Measurements from ENCODE around the gene CHPF.

CHPF gene

DNA sequence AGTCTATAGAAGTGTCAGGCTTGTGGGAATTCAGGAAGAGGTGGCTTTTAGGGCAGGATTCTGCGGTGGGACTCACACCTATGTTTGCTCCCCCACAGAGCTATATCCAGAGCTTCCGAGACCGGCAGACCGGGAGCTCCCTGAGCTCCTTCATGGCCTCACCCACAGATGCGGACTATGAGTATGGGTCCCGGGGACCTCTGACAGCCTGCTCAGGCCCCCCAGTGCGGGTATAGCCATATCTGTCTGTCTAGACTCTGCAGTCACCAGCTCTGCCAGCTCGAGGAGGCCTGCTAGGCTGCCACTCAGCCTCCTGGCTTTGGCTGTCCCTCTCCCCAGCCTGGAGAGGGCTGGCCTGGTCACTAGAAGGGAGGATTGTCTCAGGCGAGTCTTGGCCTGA is 6.0 kb upstream of the CHPF start:
- DNase-seq, result no peak

DNA sequence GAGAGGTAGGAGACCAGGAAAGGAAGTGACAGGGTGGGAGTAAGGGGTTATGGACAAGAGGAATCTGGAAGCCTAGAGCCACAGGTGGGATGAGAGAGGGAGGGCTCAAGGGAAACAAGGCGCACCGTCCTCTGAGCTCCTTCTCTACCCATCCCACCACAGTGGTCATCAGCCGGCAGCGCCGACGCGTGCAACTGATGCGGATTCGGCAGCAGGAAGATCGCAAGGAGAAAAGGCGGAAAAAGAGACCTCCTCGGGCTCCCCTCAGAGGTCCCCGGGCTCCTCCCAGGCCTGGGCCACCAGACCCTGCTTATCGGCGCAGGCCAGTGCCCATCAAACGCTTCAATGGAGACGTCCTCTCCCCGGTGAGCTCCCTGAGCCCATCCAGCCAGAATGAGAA is 5.4 kb upstream of the CHPF start:
- DNase-seq, result no peak

DNA sequence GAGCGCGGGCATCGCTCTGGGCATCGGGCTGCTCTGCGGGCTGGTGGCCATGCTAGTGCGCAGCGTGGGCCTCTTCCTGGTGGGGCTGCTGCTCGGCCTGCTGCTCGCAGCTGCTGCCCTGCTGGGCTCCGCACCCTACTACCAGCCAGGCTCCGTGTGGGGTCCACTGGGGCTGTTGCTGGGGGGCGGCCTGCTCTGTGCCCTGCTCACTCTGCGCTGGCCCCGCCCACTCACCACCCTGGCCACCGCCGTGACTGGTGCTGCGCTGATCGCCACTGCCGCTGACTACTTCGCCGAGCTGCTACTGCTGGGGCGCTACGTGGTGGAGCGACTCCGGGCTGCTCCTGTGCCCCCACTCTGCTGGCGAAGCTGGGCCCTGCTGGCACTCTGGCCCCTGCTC is 4.0 kb upstream of the CHPF start:
- no peak for DNase-seq

DNA sequence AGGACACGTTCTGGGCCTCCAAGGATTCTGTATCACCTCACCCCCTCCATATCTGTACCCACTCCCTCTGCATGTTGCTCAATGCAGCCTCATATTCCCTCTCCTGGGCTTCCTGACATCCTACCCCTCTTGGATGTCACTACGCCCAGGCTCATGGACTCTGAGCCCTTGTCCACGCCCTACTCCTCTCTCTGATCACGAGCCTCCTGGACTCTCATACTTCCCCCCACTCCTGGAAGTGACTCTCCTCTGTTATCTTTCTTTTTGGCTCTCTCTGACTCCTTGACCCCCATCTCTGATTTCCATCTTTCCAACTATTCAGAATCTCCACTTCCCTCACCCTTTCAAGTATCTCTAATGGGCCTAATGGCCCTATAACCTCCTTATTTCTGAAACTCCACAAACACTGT is 2.3 kb upstream of the CHPF start:
- no peak for DNase-seq

DNA sequence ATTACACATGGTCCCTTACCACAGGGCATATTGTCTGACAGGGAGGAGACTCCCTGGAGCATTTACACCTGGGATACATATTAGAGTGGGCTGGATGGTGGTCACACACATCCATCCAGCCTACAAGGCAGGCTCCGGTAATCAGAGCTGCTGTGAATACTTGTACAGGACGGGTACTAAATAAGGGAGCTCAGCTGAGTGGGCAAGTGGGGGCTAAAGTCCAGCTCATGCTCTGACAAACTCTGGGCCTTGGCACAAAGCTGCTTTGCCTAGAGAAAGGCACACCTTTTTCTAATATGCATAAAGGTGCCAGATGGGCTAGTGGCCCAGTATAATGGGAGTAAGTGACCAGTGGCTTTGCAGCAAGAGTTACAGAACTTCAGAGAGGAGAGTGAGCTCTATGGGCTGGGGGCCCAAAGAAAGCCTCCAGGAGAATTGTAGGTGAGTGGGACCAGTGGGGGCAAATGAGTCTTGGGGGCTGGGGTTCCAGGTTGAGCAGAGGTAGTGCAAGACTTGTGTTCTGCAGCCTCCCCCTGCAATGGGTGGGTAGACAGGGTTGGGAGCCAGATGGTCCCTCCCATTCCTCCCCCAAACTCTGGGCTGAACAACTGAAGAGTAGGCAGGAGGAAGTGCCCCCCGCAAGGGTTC is 1.8 kb upstream of the CHPF start:
- no peak for DNase-seq

DNA sequence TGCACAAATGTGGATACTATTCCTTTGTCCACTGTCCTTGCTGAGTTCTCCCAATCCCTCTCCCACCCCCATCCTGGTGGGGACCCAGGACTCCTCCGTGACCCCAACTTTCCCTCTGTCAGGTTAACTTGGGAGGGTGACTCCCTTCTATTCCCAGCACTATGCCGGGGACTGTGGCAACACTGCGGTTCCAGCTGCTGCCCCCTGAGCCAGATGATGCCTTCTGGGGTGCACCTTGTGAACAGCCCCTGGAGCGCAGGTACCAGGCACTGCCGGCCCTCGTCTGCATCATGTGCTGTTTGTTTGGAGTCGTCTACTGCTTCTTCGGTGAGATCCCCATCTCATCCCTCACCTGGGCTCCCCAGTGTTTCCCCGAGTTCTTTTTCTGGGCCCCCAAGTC is 958 bp upstream of the CHPF start:
- no peak for DNase-seq

DNA sequence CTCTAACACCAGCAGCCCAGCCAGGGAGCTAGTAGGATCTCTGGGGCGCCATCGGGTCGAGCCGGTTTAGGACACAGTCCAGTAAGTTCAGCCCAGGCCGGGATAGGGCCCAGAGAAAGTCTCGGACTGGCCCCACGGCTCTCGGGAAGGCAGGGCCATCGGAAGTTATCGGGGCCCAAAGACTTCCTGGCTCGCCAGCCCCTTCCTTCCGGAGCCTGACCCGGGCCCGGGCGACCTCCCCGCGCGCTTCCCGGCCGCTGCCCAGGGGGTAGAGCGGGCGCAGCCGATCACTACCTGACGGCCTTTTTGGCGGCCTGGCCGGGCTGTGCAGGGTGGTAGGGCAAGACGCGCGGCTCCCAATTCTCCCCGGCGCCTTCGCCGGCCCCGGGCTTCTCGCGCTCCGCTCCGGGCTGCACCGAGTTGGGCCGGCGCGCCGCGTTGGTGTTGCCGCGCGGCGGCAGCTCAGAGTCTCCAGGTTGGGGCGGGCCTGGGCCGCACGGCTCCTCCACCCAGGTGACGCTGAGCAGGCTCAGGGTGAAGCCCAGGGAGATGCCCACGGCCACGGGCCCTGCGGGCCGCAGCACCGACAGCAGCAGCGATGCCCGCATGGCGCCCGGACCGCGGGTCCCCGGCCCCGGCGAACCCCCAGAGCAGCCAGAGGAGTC is 546 bp downstream of the CHPF start:
- peak; percentile 68 for DNase-seq

DNA sequence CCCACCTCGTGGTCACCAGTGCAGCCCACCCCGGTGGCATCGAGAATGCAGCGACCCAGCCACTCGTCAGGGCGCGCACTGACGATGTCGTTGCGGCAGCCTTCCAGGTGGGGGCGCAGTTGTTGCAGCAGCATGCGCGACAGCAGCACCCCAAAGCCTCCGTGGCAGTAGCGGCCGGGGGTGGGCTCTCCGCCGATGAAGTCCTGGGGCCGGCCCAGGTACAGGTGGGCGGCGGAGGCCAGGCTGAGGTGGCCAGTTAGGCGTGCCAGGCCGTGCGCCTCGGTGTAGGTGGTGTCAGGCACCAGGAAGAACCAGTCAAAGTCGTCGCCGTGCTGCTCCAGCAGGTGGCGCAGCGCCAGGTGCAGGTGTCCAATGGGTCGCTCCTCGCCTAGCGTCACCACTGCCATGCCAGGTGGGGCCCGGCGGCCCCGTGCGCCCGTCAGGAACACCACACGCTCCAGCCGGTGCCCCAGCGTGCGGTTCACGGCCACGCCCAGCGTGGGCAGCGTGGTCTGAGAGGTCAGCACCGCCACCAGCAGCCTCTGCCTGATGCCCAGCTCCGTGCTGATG is 1.9 kb downstream of the CHPF start:
- DNase-seq, result peak; percentile 92

DNA sequence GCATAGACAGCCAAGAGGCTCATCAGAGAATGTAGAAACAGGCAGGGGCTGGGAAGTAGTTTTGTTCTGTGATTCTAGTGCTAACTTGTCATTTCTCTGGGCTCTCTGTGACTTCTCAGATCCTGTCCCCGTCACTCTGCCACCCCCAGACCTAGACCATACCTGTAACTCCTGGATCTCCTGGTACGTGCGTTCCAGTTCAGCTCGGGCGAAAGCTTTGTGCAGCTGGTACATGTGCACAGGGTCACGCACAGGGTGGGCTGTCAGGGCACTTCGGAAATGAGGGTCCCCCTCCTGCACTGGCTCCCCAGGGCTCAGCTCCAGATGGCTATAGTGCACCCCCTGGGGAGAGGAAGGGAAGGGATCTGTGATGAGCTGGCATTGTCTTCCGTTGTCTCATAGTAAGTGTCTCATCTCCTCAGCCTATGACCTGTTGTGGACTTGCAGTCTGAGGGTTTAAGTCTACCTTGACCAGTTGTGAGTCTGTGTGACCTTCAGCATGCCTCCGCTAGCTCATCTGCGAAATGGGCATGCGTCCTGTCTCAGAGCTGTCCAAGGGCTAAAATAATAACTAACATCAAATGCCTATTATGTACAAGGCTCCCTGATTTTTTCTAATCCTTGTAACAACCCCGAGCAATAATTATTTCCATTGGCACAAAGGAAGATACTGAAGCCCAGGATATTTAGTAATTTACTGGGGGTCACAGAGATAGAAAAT is 2.7 kb downstream of the CHPF start:
- no peak for DNase-seq

DNA sequence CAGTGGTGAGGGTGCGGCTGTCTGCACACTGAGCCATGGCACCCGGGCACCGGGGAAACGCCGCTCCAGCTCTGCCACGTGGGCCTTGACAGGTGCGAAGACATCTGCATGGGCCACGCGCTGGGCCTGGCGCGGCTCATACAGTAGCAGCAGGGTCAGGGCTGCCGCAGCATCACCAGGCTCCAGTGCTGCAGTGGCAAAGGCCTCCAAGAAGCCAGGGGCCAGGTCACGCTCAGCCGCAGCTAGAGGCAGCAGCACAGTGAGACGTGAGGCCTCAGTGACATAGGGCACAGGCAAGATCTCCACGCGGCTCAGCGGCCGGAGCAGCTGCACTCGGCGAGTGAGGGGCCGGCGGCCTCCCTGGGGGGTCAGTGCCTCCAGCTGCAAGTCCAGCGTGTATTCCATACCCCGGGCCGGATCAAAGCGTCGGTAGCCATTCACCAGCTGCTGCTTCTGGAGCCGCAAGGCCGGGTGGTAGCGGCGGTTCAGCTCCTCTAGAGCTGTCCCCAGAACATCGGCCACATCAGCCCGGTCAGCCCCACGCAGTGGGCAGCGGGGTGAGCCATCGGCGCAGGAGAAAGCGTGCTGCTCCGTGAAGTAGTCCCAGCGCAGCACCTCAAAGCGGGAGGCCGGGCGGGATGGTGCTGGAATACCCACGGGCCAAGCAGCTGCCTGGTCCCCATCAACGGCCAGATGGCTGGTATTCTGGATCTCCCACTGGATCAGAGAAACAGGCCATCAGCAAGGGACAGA is 3.5 kb downstream of the CHPF start:
- no peak for DNase-seq

DNA sequence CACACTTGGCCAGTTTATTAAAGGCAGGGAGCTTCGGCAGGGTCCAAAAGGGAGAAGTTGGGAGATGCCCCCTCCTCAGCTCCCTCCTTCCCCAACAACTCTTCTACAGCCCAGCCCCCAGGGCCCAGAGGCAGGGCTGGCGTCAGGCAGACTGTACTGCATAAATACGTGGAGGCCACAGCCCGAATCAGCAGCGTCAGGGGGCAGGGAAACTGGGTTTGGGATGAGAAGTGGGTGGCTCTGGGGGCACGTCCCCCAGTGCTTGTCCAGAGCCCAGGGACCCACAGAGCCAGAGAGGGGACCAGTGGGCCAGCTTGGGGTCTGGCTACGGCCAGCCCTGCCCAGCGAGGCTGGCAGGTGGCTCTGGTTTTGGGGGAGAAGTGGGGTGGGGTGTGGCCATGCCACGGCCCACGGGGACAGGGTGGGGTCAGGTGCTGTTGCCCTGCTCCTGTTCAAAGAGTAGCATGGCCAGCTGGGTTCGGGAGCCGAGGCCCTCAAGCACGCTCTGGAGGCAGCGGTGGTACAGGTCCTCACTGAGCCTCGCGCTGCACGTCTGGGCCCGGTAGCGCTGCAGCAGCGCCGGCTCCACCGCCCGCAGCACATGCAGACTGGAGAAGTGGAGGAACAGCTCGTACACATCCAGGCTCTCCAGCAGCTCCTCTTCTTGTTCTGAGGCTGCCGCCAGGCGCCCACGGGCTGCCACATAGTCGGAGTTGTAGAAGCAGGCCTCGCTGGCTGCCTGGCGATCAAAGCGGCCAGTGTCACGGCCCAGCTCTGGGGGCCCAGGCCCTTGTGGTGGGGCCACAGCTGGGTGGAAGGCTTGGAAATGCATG is 4.4 kb downstream of the CHPF start:
- no peak for DNase-seq

DNA sequence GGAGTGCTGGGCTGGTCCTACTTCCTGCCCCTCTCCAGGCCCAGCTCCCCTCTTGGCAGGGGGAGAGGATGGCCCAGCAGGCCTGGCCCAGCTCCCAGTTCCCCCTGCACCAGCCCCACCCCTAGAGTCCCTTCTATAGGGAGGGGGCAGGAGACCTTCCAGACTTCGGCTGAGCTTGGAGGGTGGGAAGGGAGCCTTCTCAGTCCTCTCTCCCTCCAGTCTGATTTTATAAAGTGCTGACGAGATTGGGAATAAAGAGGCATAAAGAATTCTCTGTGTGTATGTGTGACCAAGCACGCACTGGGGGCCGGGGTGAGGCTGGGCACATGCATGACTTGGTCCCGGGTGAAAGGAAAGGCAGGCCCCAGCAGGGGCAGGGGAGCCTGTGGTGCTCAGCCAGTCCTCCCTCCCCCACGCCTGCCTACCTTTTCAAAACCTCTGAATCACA is 5.1 kb downstream of the CHPF start:
- no peak for DNase-seq

DNA sequence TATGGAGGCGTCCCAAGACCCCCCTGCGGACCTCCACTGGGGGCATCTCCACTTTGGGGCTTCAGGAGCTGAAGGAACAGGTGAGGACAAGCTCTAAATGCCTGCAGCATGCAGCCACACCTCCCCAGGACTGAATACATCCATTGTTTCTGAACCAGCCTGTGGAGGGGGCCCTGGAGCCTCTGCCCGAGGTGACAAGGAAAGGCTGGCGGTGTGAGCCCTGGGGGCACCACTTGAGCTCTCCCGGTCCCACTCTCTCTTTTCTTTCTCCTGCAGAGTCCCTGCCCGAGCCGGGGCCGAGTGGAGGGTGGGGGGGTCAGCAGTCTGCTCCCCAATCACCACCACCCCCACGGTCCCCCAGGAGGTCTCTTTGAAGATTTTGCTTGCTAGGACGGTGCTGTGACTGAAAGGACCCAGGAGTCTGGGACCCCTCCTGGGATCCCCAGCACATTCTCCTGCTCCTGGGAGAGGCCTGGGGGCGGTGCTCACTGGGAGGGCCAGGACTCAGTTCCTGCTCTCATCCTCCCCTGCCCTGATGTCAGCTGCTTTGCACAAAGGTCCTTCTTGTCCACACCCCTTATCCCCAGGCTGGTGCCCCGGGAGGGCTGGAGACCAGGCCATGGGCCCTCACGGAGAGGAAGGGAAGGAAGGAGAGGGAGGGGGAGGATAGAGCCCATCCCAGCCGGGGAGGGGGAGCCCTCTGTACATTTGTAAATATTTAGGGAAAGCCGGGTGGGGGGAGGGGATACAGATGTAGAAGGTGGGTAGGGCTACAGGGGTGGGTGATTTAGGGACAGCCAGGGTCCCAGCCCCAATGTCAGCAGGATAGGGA is 5.7 kb downstream of the CHPF start:
- DNase-seq, result no peak

DNA sequence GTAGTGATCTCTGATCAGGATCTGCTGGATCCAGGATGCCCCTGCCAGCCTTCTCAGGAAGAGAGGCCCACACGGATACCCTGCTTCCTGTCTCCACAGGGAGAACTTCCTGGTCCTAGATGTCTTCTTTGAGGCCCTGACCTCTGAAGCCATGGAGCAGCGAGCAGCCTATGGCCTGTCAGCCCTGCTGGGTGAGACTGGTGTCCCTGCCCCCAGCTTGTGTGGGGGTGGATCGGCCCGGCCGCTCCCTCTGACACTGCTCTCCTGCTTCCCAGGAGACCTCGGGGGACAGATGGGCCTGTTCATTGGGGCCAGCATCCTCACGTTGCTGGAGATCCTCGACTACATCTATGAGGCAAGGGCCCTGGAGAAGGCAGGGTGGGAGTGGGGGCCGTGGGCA is 6.6 kb downstream of the CHPF start:
- no peak for DNase-seq

DNA sequence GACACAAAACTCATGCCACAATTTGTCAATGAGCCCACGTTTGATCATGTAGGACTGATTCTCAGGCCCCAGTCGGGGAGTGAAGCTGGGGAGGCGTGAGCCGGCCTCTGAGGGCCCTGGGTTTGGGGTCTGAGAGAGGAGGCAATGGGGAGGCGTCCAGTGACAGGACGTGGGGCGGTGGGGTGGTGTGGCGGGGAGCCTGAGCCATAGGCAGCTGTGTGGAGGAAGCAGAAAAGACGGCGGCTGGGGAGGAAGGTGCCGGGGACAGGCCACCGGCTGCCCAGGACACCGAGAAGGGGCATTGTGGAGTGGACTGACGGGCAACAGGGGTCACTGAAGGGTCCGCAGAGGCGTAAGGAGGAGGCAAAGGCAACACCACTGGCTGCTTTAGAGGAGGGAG is 7.2 kb downstream of the CHPF start:
- DNase-seq, result no peak

DNA sequence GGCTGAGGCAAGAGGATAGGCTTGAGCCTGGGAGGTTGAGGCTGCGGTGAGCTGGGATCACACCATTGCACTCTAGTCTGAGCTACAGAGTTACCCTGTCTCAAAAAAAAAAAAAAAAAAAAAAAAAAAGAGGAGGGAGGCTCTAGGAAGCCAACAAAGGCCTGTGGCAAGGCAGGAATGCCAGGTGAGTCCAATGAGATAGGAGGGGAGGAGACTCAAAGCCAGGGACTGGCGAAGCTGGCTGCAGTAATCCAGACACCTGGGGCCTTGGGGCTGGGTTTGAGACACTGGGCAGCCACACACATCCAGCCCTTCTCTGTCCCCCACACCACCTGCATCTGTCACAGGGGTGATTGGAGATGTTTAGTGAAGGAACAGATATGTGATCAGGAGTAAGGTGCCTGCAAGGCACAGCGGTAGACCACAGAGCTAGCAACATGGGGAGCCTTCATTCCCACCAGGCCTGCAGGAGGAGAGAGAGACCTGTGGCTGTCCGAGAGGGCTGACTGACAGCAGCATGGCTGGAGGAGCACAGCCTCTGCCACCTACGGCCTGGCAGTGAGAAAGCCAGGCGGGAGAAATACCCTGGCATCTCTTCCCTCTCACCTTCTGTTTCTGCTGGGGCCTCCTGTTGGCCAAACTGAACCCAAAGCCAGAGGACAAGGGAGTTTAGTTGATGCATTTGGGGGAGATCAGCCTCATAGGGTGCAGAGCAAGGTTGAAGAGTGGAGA is 9.5 kb downstream of the CHPF start:
- no peak for DNase-seq

DNA sequence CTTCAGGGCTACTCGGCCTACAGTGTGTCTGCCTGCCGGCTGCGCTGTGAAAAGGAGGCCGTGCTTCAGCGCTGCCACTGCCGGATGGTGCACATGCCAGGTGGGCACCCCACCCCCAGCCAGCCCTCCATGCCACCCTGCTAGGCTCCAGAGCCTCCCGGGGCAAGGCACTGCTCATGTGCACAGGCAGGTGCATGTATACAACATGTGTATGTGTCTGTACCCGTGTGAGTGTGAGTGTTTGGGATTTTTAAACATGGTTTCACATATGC is 11.3 kb downstream of the CHPF start:
- DNase-seq, result no peak

DNA sequence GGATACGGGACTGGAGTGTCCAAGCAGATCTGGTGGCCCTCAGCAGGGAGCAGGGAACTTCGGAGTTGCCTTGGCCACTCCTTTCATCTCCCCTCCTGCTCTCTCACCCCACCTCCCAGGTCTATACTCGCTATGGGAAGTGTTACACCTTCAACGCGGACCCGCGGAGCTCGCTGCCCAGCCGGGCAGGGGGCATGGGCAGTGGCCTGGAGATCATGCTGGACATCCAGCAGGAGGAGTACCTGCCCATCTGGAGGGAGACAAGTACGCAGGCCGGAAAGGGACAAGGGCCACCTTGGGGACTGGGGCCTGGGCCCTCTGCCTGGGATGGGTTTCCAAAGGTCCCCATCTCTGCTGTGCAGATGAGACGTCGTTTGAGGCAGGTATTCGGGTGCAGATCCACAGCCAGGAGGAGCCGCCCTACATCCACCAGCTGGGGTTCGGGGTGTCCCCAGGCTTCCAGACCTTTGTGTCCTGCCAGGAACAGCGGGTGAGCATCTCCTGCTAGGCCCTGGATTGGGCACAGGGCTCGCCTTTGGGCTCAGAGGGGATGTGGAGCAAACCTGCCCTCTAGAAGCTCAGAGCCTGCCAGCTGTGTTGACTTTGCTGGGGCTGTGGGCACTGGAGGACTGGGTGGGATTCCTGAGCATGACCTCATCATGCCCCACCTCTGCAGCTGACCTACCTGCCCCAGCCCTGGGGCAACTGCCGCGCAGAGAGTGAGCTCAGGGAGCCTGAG is 11.8 kb downstream of the CHPF start:
- DNase-seq, result no peak

DNA sequence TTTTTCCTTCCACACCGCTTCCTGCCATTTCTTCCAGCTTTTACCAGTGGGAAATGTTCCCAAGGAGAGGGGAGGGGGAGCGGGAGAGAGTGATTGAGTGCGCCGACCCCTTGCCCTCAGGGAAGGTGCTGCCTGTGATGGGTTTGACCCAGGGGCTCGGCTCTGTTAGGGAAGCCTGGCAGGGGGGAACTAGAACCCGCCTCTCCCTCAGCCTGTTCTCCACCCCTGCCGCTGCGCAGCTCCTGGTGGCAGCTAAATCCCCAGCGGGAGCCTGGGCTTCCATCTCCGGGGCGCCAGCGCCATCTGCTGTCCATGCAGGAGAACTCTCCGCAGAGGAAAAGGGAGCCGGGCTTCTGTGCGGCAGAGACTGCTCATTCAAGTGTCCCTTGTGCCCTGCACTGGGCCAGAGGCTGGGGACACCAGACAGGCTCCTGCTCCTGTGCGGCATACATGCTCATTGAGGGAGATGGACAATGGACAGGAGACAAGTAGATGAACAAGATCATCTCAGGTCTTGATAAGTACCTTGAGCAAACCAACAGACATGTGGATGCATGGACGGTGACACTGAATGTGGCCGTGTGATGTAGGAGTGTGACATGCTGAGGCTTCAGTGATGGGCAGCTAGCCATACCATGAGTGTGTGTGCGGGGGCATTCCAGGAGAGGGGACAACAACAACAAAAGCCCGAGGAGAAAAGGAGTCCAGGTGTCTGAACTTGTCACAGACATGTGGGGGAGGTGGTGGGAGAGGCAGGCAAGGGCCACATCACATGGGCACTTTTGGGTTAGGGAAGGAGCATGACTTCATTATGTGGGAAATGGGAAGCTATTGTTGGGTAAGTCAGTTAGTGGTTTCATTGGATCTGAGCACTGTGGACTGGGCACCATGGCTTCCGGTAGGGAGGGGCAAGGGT is 13.3 kb downstream of the CHPF start:
- DNase-seq, result peak; percentile 94
